ENCODE measurements around the gene BAG5. TPM values are rescaled to one million over a fixed set of nuclear protein-coding genes. Genes with fewer than 3 reads are reported as not detected.

The BAG5 gene
- total and polyA plus RNA-seq, 4 donors = 9.2 to 30.8 (median 22.6) TPM

DNA sequence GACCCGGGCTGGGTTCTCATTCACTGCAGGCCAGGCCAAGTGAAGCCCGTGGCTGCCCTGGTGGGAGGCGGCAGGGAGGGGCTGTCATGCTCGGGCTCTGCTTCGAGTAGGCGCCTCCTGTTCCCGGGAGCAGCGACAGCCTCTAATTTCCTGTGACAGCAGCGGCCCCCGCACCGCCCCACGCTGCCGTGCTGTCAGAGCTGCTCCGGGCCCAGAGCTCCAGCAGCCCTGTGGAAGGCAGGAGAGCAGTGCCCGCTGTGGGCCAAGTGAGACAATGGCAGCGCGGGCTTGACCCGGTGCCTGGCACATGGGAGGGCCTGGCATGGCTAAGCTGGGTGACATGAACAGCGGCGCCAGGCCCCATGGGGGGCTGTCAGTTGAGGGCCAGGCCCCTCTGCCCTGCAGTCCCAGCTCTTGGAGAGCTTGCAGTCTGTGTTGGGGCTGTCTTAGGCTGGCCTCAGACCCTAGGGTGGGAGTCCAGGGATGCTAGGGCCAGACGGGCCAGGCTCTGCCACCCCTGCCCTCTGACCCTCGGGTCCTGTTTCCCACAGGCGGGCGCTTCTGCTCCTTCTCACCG, 28.4 kb downstream of the BAG5 start:
- ATAC-seq (ENCODE audit: low FRiP score) (no peak), DNase-seq (no peak)
- intact Hi-C loops (cut with DNase I) = no loop called here
- no peak overlapping the region for H3K4me3 ChIP-seq (ENCODE audit: low read length in 2 of 2)
- no peaks in the 10 kb centered on the region for H3K27me3 ChIP-seq (ENCODE audit: control insufficient read depth in 1 of 2, insufficient read depth in 2 of 2, low read length in 1 of 2)
- H3K36me3 ChIP-seq (ENCODE audit: control insufficient read depth in 1 of 2, insufficient read depth in 2 of 2, low read length in 1 of 2) = no peaks in the 10 kb centered on the region
- no peaks in the 10 kb centered on the region for H3K9me3 ChIP-seq (ENCODE audit: control insufficient read depth, low read length)
- WGBS, 2 donors = 84 to 90% methylated on average over 25 of the region's 25 CpGs
- H3K27ac ChIP-seq (ENCODE audit: low read depth in 1 of 2, low read length in 2 of 2) = no peak overlapping the region
- H3K4me1 ChIP-seq (ENCODE audit: control insufficient read depth in 1 of 2, insufficient read depth in 2 of 2, low read length in 2 of 2) = no peaks in the 10 kb centered on the region

DNA sequence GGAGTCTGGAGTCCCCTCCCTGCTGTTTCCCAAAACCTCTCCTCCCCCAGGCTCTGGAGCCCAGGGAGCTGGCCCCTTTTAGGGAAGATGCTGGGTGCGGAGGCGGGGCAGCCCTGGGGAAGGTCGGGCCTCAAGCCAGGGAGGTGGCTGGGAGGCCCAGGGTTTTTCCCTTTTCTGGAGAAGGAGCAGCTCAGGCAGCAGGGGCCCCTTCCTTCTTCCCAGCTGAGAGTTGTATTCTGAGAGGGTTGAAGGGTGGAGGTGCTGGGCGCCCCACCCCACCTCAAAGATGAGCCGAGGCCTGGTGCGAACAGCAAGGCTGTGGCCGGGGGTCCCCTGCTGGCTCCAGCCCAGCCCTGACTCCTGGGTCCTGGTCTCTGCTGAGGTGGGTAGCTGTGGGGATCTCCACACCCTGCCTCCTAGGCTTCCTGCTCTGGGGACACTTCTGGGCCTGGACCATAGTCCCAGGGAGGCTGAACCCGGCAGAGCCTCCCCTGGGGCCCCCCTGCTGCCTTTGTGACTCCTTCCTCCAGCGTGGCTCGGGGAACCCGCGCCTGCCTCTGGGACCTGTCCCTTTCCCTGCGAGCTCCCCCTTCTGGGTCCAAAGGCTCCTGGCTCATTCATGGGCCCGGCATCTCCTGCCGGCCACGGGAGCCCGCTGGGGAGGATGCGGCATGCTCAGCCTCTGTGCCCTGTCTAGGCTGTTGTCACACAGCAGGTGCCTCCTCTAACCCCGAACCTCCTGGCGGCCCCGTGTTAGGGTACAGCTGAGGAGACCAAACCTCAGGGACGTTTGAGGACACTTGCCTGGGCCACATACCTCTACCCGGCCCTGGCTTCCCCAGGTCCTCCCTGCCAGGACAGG, 29.1 kb downstream of the BAG5 start:
- Histone ChIP-seq H3K4me1 (ENCODE audit: control insufficient read depth in 1 of 2, insufficient read depth in 2 of 2, low read length in 2 of 2) (no peaks in the 10 kb centered on the region), H3K27me3 (ENCODE audit: control insufficient read depth in 1 of 2, insufficient read depth in 2 of 2, low read length in 1 of 2) (no peaks in the 10 kb centered on the region), H3K27ac (ENCODE audit: low read depth in 1 of 2, low read length in 2 of 2) (no peak overlapping the region), H3K36me3 (ENCODE audit: control insufficient read depth in 1 of 2, insufficient read depth in 2 of 2, low read length in 1 of 2) (no peaks in the 10 kb centered on the region), H3K9me3 (ENCODE audit: control insufficient read depth, low read length) (no peaks in the 10 kb centered on the region), H3K4me3 (ENCODE audit: low read length in 2 of 2) (no peak overlapping the region)
- WGBS, 2 donors = 63 to 74% methylated on average over 23 of the region's 23 CpGs
- peak in 1 of 2 donors; percentile 60 for DNase-seq
- no peak for ATAC-seq (ENCODE audit: low FRiP score)
- intact Hi-C loops (cut with DNase I) = no loop called here

DNA sequence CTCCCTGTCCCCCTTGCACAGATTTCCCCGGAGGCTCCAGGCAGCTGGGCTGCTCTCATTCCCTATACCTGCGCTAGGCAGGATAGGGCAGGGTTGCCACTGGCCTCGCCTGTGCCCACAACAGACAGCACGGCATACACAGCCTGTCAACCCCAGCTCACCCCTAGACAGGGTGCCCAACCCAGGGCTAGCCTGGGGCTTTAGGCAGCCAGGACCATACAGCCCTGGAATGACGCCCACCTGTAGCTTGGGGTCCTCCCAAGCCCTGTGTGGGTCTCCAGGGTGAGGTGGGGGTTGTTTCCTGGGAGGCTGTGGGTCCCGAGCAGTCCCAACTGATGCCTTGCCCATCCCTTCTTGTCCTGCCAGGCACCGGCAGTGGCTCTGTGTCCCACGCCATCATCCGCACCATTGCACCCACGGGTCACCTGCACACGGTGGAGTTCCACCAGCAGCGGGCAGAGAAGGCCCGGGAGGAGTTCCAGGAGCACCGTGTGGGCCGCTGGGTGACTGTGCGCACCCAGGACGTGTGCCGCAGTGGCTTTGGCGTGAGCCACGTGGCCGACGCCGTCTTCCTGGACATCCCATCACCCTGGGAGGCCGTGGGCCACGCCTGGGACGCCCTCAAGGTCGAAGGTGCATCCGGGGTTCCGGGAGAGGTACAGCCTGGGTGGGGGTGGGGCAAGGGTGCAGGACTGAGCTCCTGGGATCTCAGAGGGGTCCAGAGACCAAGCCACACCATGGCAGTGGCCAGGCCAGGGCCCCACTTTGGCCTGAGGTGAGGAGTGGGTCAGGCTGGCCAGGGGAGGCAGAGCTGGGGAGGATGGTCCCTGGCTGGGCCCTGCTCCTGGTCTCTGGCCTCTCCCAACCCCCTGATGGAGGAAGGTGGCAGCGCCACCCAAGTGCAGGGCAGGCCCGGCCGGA, 30.0 kb downstream of the BAG5 start:
- intact Hi-C loops (cut with DNase I) = no loop called here
- Histone ChIP-seq H3K4me1 (ENCODE audit: control insufficient read depth in 1 of 2, insufficient read depth in 2 of 2, low read length in 2 of 2) (no peaks in the 10 kb centered on the region), H3K27ac (ENCODE audit: low read depth in 1 of 2, low read length in 2 of 2) (no peak overlapping the region), H3K4me3 (ENCODE audit: low read length in 2 of 2) (no peak overlapping the region), H3K27me3 (ENCODE audit: control insufficient read depth in 1 of 2, insufficient read depth in 2 of 2, low read length in 1 of 2) (no peaks in the 10 kb centered on the region), H3K36me3 (ENCODE audit: control insufficient read depth in 1 of 2, insufficient read depth in 2 of 2, low read length in 1 of 2) (no peaks in the 10 kb centered on the region), H3K9me3 (ENCODE audit: control insufficient read depth, low read length) (no peaks in the 10 kb centered on the region)
- WGBS, 2 donors = 85% methylated on average over 32 of the region's 32 CpGs
- no peak for DNase-seq
- ATAC-seq (ENCODE audit: low FRiP score) = no peak

DNA sequence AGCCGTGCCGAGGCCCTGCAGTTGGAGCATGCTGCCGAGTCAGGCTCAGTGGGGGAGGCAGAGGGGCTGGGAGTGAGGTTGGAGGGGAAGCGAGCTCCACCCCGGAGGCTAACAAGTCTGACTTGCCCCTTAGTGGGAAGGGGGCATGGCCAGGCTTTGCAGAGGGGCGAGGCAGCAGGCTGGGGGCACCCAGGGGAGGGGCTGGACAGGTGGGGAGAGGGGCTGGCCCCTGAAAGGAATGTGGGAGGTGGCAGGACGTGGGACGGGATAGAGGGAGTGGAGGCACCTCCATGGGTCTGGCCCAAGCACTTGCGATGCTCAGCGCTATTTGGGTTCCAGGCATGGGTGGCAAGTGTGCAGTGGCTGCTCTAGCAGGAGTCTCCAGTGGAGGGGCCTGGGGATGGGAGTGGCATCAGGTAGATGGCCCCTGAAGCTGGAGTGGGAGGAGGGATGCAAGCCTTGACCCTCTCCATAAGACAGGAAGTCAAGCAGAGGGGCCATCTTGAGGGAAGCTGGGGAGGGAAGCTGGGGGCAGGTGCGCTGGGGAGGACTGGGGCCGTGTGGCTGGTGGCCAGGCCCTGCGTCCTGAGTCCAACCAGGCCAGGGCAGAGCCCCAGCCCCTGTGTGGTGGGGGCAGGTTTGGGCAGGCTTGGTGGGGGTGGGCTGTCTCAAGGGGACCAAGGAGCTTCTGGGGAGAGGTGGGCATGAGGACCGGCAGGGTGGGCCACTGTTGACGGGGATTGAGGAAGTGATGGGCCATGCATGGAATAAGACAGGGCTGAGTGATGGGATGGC, 30.8 kb downstream of the BAG5 start:
- intact Hi-C loops (cut with DNase I) = no loop called here
- H3K4me1 ChIP-seq (ENCODE audit: control insufficient read depth in 1 of 2, insufficient read depth in 2 of 2, low read length in 2 of 2) = no peaks in the 10 kb centered on the region
- H3K27me3 ChIP-seq (ENCODE audit: control insufficient read depth in 1 of 2, insufficient read depth in 2 of 2, low read length in 1 of 2) = no peaks in the 10 kb centered on the region
- no peaks in the 10 kb centered on the region for H3K9me3 ChIP-seq (ENCODE audit: control insufficient read depth, low read length)
- DNase-seq = no peak
- no peaks in the 10 kb centered on the region for H3K36me3 ChIP-seq (ENCODE audit: control insufficient read depth in 1 of 2, insufficient read depth in 2 of 2, low read length in 1 of 2)
- no peak for ATAC-seq (ENCODE audit: low FRiP score)
- H3K27ac ChIP-seq (ENCODE audit: low read depth in 1 of 2, low read length in 2 of 2) = no peak overlapping the region
- no peak overlapping the region for H3K4me3 ChIP-seq (ENCODE audit: low read length in 2 of 2)
- 87 to 88% methylated on average over 15 of the region's 15 CpGs for WGBS, 2 donors

DNA sequence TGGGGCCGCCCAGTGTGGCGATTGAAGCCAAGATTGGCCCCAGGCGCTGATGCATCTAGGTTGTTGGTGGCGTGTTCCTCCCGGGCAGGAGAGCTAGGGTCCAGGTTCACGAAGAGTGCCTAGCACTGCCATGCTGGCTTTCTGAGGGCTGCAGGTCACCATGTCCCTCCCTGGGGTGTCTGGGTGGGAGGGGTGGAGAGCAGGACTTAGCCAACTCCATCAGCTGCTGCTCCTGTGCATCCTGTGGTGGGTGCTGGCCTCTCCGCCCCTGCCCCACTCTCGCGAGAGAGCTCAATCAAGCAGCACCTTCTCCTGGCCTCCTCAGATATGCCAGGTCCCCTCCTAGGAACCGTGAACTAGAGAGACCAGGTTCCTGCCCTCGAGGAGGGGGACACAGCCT, 31.6 kb downstream of the BAG5 start:
- Histone ChIP-seq H3K36me3 (ENCODE audit: control insufficient read depth in 1 of 2, insufficient read depth in 2 of 2, low read length in 1 of 2) (no peaks in the 10 kb centered on the region), H3K27ac (ENCODE audit: low read depth in 1 of 2, low read length in 2 of 2) (no peak overlapping the region), H3K9me3 (ENCODE audit: control insufficient read depth, low read length) (no peaks in the 10 kb centered on the region), H3K4me1 (ENCODE audit: control insufficient read depth in 1 of 2, insufficient read depth in 2 of 2, low read length in 2 of 2) (no peaks in the 10 kb centered on the region), H3K27me3 (ENCODE audit: control insufficient read depth in 1 of 2, insufficient read depth in 2 of 2, low read length in 1 of 2) (no peaks in the 10 kb centered on the region), H3K4me3 (ENCODE audit: low read length in 2 of 2) (no peak overlapping the region)
- DNase-seq (peak in 1 of 2 donors; percentile 40), ATAC-seq (ENCODE audit: low FRiP score) (no peak)
- 89 to 92% methylated on average over 11 of the region's 11 CpGs for WGBS, 2 donors
- intact Hi-C loops (cut with DNase I) = no loop called here

DNA sequence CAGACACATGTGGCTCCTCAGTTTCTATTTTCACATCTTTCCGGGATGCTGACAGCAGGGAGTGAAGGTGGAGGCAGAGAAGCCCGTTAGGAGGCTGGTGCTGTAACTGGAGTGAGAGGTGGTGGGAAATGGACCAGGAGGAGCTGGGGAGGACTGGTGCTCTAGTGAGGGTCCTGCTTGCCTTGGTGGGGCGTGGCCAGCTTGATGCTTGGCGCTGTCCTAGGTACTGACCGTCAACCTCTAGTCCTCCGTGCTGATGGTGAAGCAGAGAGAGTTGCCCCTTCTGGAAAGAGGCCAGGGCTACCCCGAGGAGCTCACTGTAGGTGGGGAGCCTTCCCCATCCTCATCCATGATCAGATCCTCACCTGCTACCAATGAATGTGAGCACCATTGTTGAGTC, 32.1 kb downstream of the BAG5 start:
- ATAC-seq (ENCODE audit: low FRiP score) (no peak), DNase-seq (peak in 1 of 2 donors; percentile 46)
- WGBS, 2 donors = 49 to 60% methylated on average over 7 of the region's 7 CpGs
- Histone ChIP-seq H3K4me3 (ENCODE audit: low read length in 2 of 2) (no peak overlapping the region), H3K36me3 (ENCODE audit: control insufficient read depth in 1 of 2, insufficient read depth in 2 of 2, low read length in 1 of 2) (no peaks in the 10 kb centered on the region), H3K27ac (ENCODE audit: low read depth in 1 of 2, low read length in 2 of 2) (no peak overlapping the region), H3K4me1 (ENCODE audit: control insufficient read depth in 1 of 2, insufficient read depth in 2 of 2, low read length in 2 of 2) (no peaks in the 10 kb centered on the region), H3K27me3 (ENCODE audit: control insufficient read depth in 1 of 2, insufficient read depth in 2 of 2, low read length in 1 of 2) (no peaks in the 10 kb centered on the region), H3K9me3 (ENCODE audit: control insufficient read depth, low read length) (no peaks in the 10 kb centered on the region)
- intact Hi-C loops (cut with DNase I) = no loop called here

DNA sequence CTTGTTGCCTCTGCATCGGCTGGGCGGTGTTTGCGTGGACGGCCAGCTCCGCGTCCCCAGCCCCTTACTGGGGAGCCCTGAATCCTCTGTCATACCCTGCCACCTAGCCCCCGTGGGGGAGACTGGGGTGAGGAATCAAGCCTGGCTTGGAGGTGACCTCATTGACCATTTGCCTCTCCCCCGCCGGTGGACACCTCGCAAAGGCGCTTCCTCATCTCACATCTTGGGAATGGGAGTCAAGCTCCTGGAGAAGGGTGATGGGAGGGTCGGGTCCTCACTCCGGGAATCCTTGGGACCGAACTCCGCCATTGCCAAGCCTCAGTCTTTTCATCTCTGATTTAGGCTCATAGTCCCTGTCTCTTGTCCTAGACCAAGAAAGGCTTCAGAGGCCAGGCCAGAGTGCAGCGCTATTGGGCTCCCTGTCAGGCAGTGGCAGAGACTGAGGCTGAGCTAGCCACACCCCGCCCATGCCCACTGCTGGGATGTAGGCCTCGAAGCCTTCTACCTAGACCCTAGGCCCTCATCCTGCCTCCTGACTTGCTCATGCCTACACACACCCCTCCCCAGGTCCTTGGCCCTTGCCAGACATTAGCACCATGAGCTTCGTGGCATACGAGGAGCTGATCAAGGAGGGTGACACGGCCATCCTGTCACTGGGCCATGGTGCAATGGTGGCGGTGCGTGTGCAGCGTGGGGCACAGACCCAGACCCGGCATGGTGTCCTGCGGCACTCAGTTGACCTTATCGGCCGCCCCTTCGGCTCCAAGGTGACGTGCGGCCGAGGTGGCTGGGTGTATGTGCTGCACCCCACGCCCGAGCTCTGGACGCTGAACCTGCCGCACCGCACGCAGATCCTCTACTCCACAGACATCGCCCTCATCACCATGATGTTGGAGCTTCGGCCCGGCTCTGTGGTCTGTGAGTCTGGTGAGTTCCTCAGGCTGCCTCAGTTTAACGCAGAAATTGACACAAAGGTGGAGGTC, 32.8 kb downstream of the BAG5 start:
- H3K9me3 ChIP-seq (ENCODE audit: control insufficient read depth, low read length) = no peaks in the 10 kb centered on the region
- intact Hi-C loops (cut with DNase I) = no loop called here
- H3K36me3 ChIP-seq (ENCODE audit: control insufficient read depth in 1 of 2, insufficient read depth in 2 of 2, low read length in 1 of 2) = no peaks in the 10 kb centered on the region
- no peak for ATAC-seq (ENCODE audit: low FRiP score)
- peak overlapping the region in 1 of 2 donors; percentile 14 for H3K27ac ChIP-seq (ENCODE audit: low read depth in 1 of 2, low read length in 2 of 2)
- DNase-seq = peak in 1 of 2 donors; percentile 53
- H3K27me3 ChIP-seq (ENCODE audit: control insufficient read depth in 1 of 2, insufficient read depth in 2 of 2, low read length in 1 of 2) = no peaks in the 10 kb centered on the region
- 49 to 50% methylated on average over 41 to 42 of the region's 42 CpGs for WGBS, 2 donors
- no peaks in the 10 kb centered on the region for H3K4me1 ChIP-seq (ENCODE audit: control insufficient read depth in 1 of 2, insufficient read depth in 2 of 2, low read length in 2 of 2)
- peak overlapping the region; percentile 10 to 73 for H3K4me3 ChIP-seq (ENCODE audit: low read length in 2 of 2)

Data from aorta (tissue), 5 donors.